ENCODE data around the gene EVI5.

The EVI5 gene

GRCh38 chr1:92515796-92516201, 269.1 kb downstream of the EVI5 start:
- TF ChIP-seq CTCF (conservative IDR thresholded peaks at IDR 0.05): no peak
- no peak overlapping the region for H3K27ac ChIP-seq

GRCh38 chr1:92511541-92511940, 273.4 kb downstream of the EVI5 start:
- no peak for TF ChIP-seq CTCF (conservative IDR thresholded peaks at IDR 0.05)
- H3K27ac ChIP-seq: no peak overlapping the region

- no peak overlapping the region for H3K27ac ChIP-seq
- no peak for TF ChIP-seq CTCF (conservative IDR thresholded peaks at IDR 0.05)
Observed at GRCh38 chr1:92509619-92510018, 275.3 kb downstream of the EVI5 start.

- no peak for TF ChIP-seq CTCF (conservative IDR thresholded peaks at IDR 0.05)
Observed at GRCh38 chr1:92505015-92505692, 279.8 kb downstream of the EVI5 start.

GRCh38 chr1:92504291-92505014, 280.5 kb downstream of the EVI5 start:
- TF ChIP-seq CTCF (conservative IDR thresholded peaks at IDR 0.05): no peak
- no peak overlapping the region for H3K27ac ChIP-seq

More at GRCh38 chr1:92505015-92505692, 279.8 kb downstream of the EVI5 start:
- H3K27ac ChIP-seq: no peak overlapping the region

- TF ChIP-seq CTCF (conservative IDR thresholded peaks at IDR 0.05): no peak
Observed at GRCh38 chr1:92503926-92504285, 281.0 kb downstream of the EVI5 start.

GRCh38 chr1:92503043-92503925, 281.6 kb downstream of the EVI5 start:
- H3K27ac ChIP-seq: no peak overlapping the region
- no peak for TF ChIP-seq CTCF (conservative IDR thresholded peaks at IDR 0.05)

More at GRCh38 chr1:92503926-92504285, 281.0 kb downstream of the EVI5 start:
- H3K27ac ChIP-seq: no peak overlapping the region
